HG02852 (cell line): Measurements from ENCODE around the gene WNT10A.
"Not testable (repeated sequence)": the region's sequence is repeated elsewhere in the genome, so short reads cannot be mapped to it uniquely, and the experiment has no call there.

Source experiments
- ATAC-seq: cut with Tn5 transposase; IDR thresholded peaks from one replicate; pipeline ENCODE4 v1.9.1; 2021; ENCODE audit warnings: mild to moderate bottlenecking, moderate library complexity; ENCODE audit not compliant: unreplicated experiment

WNT10A gene

DNA sequence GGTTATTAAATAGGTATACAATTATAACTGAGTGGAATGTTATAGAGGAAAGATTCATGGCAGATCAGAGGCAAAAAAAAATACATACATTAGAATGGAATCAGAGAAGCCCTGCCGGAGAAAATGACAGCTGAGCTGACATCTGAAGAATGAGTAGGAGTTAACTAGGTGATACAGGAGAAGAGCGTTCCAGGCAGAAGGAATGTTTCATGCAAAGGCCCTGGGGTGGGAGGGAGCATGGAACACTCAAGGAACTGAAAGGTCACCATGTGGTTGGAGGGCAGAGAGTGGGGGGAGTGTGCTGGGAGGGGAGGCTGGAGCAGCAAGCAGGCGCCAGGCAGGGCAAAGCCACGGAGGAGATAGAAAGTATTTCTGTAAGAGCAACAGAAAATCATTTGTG lies 47.2 kb downstream of the WNT10A start:
- ATAC-seq, result no peak

DNA sequence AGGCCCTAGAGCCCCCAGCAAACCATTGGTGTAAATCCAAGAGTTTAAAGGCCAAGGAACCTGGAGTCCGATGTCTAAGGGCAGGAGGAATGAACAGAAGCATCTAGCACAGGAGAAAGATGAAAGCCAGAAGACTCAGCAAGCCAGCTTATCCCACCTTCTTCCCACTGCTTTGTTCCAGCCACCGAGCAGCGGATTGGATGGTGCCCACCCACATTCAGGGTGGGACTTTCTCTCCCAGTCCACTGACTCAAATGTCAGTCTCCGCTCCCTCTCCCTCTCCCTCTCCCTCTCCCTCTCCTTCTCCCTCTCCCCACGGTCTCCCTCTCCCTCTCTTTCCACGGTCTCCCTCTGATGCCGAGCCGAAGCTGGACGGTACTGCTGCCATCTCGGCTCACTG lies 49.8 kb downstream of the WNT10A start:
- ATAC-seq, result not testable (repeated sequence)

DNA sequence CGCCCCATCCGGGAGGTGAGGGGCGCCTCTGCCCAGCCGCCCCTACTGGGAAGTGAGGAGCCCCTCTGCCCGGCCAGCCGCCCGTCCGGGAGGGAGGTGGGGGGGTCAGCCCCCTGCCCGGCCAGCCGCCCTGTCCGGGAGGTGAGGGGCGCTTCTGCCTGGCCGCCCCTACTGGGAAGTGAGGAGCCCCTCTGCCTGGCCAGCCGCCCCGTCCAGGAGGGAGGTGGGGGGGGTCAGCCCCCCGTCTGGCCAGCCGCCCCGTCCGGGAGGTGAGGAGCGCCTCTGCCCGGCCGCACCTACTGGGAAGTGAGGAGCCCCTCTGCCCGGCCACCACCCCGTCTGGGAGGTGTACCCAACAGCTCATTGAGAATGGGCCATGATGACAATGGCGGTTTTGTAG lies 51.1 kb downstream of the WNT10A start:
- not testable (repeated sequence) for ATAC-seq
